IMR-90 (cell line): ENCODE measurements around the gene ZC2HC1C. TPM values are rescaled to one million over a fixed set of nuclear protein-coding genes. Genes with fewer than 3 reads are reported as not detected.

Experiments
- microRNA-seq, 2 experiments: library from miRNA; stranded (forward) in 1 of 2; unstranded in 1 of 2; fragments of 10-50 nt in 1 of 2; fragments of <30 nt in 1 of 2; gene quantifications in 1 of 2; microRNA quantifications in 1 of 2; one replicate each; pipeline versions ENCODE3 to v1.1.0; 2013 to 2020; ENCODE audit not compliant: insufficient read depth in 1 of 2, insufficient read length in 1 of 2, unreplicated experiment in 1 of 2
- polyA plus RNA-seq, 3 experiments: library from polyadenylated mRNA; depleted of rRNA; stranded (reverse); fragments of >200 nt; gene quantifications; 2 replicates each; pipeline ENCODE4 v1.2.3, GENCODE V29; 2012; ENCODE audit warnings: low replicate concordance in 1 of 3
- small RNA-seq, 5 experiments: library from RNA; depleted of rRNA; stranded (forward); fragments of <200 nt; gene quantifications; one replicate each; pipeline ENCODE3, GENCODE V24; 2012
- total RNA-seq: library from RNA; depleted of rRNA; stranded (reverse); fragments of >200 nt; gene quantifications from 2 replicates; pipeline ENCODE4 v1.2.3, GENCODE V29; 2012; rRNA removed

ZC2HC1C gene
- total and polyA plus RNA-seq, 2 of the 4 experiments (the other 2 are of a cell fraction): 0.15 to 0.54 TPM

Small RNA genes lying within 50 kb of the gene (microRNA-seq; reads per million reads assigned to microRNA genes)
- not detected for gene HIF1AP1 (ENCODE audit: insufficient read depth, insufficient read length)
- gene RNU6-689P (ENCODE audit: insufficient read depth, insufficient read length): not detected

Small RNA genes lying within 50 kb of the gene (small RNA-seq; reads per million reads assigned to genes)
- gene HIF1AP1 (0 to 0.11 (median 0) reads per million in 5 experiments), gene RNU6-689P (0 to 0.60 (median 0) reads per million in 5 experiments)

Other genes starting within 250 kb of the ZC2HC1C start
- not detected in 2 replicates for gene PROX2, start 193.5 kb upstream of the ZC2HC1C start, total RNA-seq
- not detected in 2 replicates for gene PROX2, start 193.5 kb upstream of the ZC2HC1C start, polyA plus RNA-seq (2012; rRNA removed)
- gene DLST, start 187.7 kb upstream of the ZC2HC1C start, total RNA-seq: 58.6 and 63.0 TPM in 2 replicates
- 119 and 132 TPM in 2 replicates for gene DLST, start 187.7 kb upstream of the ZC2HC1C start, polyA plus RNA-seq (2012; rRNA removed)
- gene RPS6KL1, start 146.4 kb upstream of the ZC2HC1C start, total RNA-seq: 0.72 and 1.1 TPM in 2 replicates
- 1.2 and 1.7 TPM in 2 replicates for gene RPS6KL1, start 146.4 kb upstream of the ZC2HC1C start, polyA plus RNA-seq (2012; rRNA removed)
- gene PGF, start 114.0 kb upstream of the ZC2HC1C start, total RNA-seq: 0.28 and 0.36 TPM in 2 replicates
- 0.39 and 0.42 TPM in 2 replicates for gene PGF, start 114.0 kb upstream of the ZC2HC1C start, polyA plus RNA-seq (2012; rRNA removed)
- 69.4 and 70.1 TPM in 2 replicates for gene EIF2B2, start 66.7 kb upstream of the ZC2HC1C start, total RNA-seq
- 63.6 and 73.9 TPM in 2 replicates for gene EIF2B2, start 66.7 kb upstream of the ZC2HC1C start, polyA plus RNA-seq (2012; rRNA removed)
- gene MLH3, start 18.2 kb upstream of the ZC2HC1C start, total RNA-seq: 14.7 and 16.9 TPM in 2 replicates
- 5.1 and 5.6 TPM in 2 replicates for gene MLH3, start 18.2 kb upstream of the ZC2HC1C start, polyA plus RNA-seq (2012; rRNA removed)
- 4.1 and 6.9 TPM in 2 replicates for gene ACYP1, start 5.6 kb upstream of the ZC2HC1C start, total RNA-seq
- gene ACYP1, start 5.6 kb upstream of the ZC2HC1C start, polyA plus RNA-seq (2012; rRNA removed): 17.4 and 24.0 TPM in 2 replicates
- gene NEK9, start 57.4 kb downstream of the ZC2HC1C start, total RNA-seq: 22.9 and 31.4 TPM in 2 replicates
- gene NEK9, start 57.4 kb downstream of the ZC2HC1C start, polyA plus RNA-seq (2012; rRNA removed): 18.8 and 23.2 TPM in 2 replicates
- gene TMED10, start 107.0 kb downstream of the ZC2HC1C start, total RNA-seq: 327 and 441 TPM in 2 replicates
- gene TMED10, start 107.0 kb downstream of the ZC2HC1C start, polyA plus RNA-seq (2012; rRNA removed): 244 and 254 TPM in 2 replicates
- 53.6 and 86.7 TPM in 2 replicates for gene FOS, start 209.2 kb downstream of the ZC2HC1C start, total RNA-seq
- 171 and 406 TPM in 2 replicates for gene FOS, start 209.2 kb downstream of the ZC2HC1C start, polyA plus RNA-seq (2012; rRNA removed)